ENCODE results near the gene TNFRSF8.

The TNFRSF8 gene

GRCh38 chr1:12111741-12112140 is 48.6 kb downstream of the TNFRSF8 start:
- H3K27me3 Mint-ChIP-seq (ENCODE audit: low read depth, poor library complexity), result peaks cover 12% of the 10 kb centered on the region
- DNase-seq, result no peak
- H3K27ac Mint-ChIP-seq, result no peak overlapping the region
- H3K9me3 Mint-ChIP-seq, result no peaks in the 10 kb centered on the region
- no peaks in the 10 kb centered on the region for H3K36me3 Mint-ChIP-seq (ENCODE audit: low read depth)
- H3K4me1 Mint-ChIP-seq, result no peaks in the 10 kb centered on the region
- H3K4me3 Mint-ChIP-seq, result no peak overlapping the region
- no peak for TF ChIP-seq CTCF (IDR thresholded peaks at IDR 0.05)

GRCh38 chr1:12112711-12113161 is 49.6 kb downstream of the TNFRSF8 start:
- no peaks in the 10 kb centered on the region for H3K4me1 Mint-ChIP-seq
- H3K36me3 Mint-ChIP-seq (ENCODE audit: low read depth), result no peaks in the 10 kb centered on the region
- DNase-seq, result no peak
- no peak overlapping the region for H3K4me3 Mint-ChIP-seq
- no peak overlapping the region for H3K27ac Mint-ChIP-seq
- no peak for TF ChIP-seq CTCF (IDR thresholded peaks at IDR 0.05)
- peaks cover 12% of the 10 kb centered on the region for H3K27me3 Mint-ChIP-seq (ENCODE audit: low read depth, poor library complexity)
- no peaks in the 10 kb centered on the region for H3K9me3 Mint-ChIP-seq

GRCh38 chr1:12113433-12114339 is 50.6 kb downstream of the TNFRSF8 start:
- H3K4me1 Mint-ChIP-seq, result no peaks in the 10 kb centered on the region

GRCh38 chr1:12114340-12114683 is 51.2 kb downstream of the TNFRSF8 start:
- Mint-ChIP-seq H3K4me3 (no peak overlapping the region), H3K27me3 (ENCODE audit: low read depth, poor library complexity) (peaks cover 12% of the 10 kb centered on the region)

More at GRCh38 chr1:12113433-12114339, 50.6 kb downstream of the TNFRSF8 start:
- no peak for DNase-seq
- Mint-ChIP-seq H3K27me3 (ENCODE audit: low read depth, poor library complexity) (peaks cover 12% of the 10 kb centered on the region), H3K27ac (no peak overlapping the region), H3K36me3 (ENCODE audit: low read depth) (no peaks in the 10 kb centered on the region), H3K9me3 (no peaks in the 10 kb centered on the region), H3K4me3 (no peak overlapping the region)
- no peak for TF ChIP-seq CTCF (IDR thresholded peaks at IDR 0.05)

GRCh38 chr1:12114916-12115315 is 51.8 kb downstream of the TNFRSF8 start:
- H3K9me3 Mint-ChIP-seq, result peaks cover 3% of the 10 kb centered on the region
- H3K4me3 Mint-ChIP-seq, result no peak overlapping the region
- no peaks in the 10 kb centered on the region for H3K4me1 Mint-ChIP-seq
- no peaks in the 10 kb centered on the region for H3K36me3 Mint-ChIP-seq (ENCODE audit: low read depth)
- DNase-seq, result no peak
- no peak for TF ChIP-seq CTCF (IDR thresholded peaks at IDR 0.05)
- H3K27ac Mint-ChIP-seq, result no peak overlapping the region
- H3K27me3 Mint-ChIP-seq (ENCODE audit: low read depth, poor library complexity), result peaks cover 12% of the 10 kb centered on the region

More at GRCh38 chr1:12114340-12114683, 51.2 kb downstream of the TNFRSF8 start:
- Mint-ChIP-seq H3K27ac (no peak overlapping the region), H3K4me1 (no peaks in the 10 kb centered on the region), H3K9me3 (peaks cover 3% of the 10 kb centered on the region), H3K36me3 (ENCODE audit: low read depth) (no peaks in the 10 kb centered on the region)
- TF ChIP-seq CTCF (IDR thresholded peaks at IDR 0.05), result no peak
- no peak for DNase-seq
